SK-N-SH (cell line): ENCODE measurements around the gene DPF3. TPM values are rescaled to one million over a fixed set of nuclear protein-coding genes. Genes with fewer than 3 reads are reported as not detected.

Experiments
- CTCF ChIA-PET: fragments of 300-600, 350-600 bp; formaldehyde crosslinking; extraction: SDS; loops from one replicate; lab custom pipeline; 2021; lab: Yijun Ruan, JAX
- POLR2A ChIA-PET: fragments of 350-600 bp; sonication (Branson Sonifier 250); formaldehyde crosslinking; extraction: SDS; loops from one replicate; lab custom pipeline; 2020; ENCODE audit warnings: antibody characterized with exemption, inconsistent platforms; lab: Yijun Ruan, JAX
- DNase-seq: peaks from one replicate; pipeline ENCODE4 v3.0.0; 2012
- H2AFZ ChIP-seq: fragments of 200-600 bp; sonication (generic); 2 replicates; pipeline ENCODE4 v1.8.1; 2016; ENCODE audit warnings: antibody characterized with exemption, mild to moderate bottlenecking, low read depth
- H3F3A ChIP-seq: fragments of 200-600 bp; sonication (generic); replicated peaks from 2 replicates; pipeline ENCODE3; 2016; ENCODE audit warnings: antibody characterized with exemption, mild to moderate bottlenecking; ENCODE audit not compliant: insufficient read depth
- H3K27ac ChIP-seq, 2 experiments: fragments of 200-500 bp in 1 of 2; fragments of 200-600 bp in 1 of 2; sonication (Bioruptor generic) in 1 of 2; sonication (generic), shearing (Covaris generic) in 1 of 2; 2 replicates each; pipeline versions ENCODE4 v1.5.1 to v1.6.1; 2014 to 2016; ENCODE audit warnings: low read depth in 2 of 2, inconsistent platforms in 1 of 2, low read length in 1 of 2, mild to moderate bottlenecking in 1 of 2, mixed read lengths in 1 of 2
- H3K27me3 ChIP-seq: fragments of 200-600 bp; sonication (generic), shearing (Covaris generic); 2 replicates; pipeline ENCODE4 v1.6.1; 2016; ENCODE audit warnings: mixed run types; ENCODE audit not compliant: insufficient read depth
- H3K36me3 ChIP-seq, 2 experiments: fragments of 200-500 bp in 1 of 2; fragments of 200-600 bp in 1 of 2; sonication (Bioruptor generic) in 1 of 2; sonication (generic) in 1 of 2; replicated peaks in 1 of 2; 2 replicates each; pipeline versions ENCODE3 to v1.5.1; 2014 to 2016; ENCODE audit warnings: low read length in 1 of 2, mild to moderate bottlenecking in 1 of 2; ENCODE audit not compliant: insufficient read depth in 2 of 2, control insufficient read depth in 1 of 2
- H3K4me1 ChIP-seq, 2 experiments: fragments of 200-500 bp in 1 of 2; fragments of 200-600 bp in 1 of 2; sonication (Bioruptor generic) in 1 of 2; sonication (generic), shearing (Covaris generic) in 1 of 2; 2 replicates each; pipeline versions ENCODE4 v1.5.1 to v1.6.1; 2014 to 2016; ENCODE audit warnings: low read depth in 1 of 2, low read length in 1 of 2, mixed run types in 1 of 2; ENCODE audit not compliant: insufficient read depth in 2 of 2, control insufficient read depth in 1 of 2
- H3K4me2 ChIP-seq: fragments of 200-600 bp; sonication (generic), shearing (Covaris generic); 2 replicates; pipeline ENCODE4 v1.6.1; 2017; ENCODE audit warnings: mixed run types
- H3K4me3 ChIP-seq, 2 experiments: fragments of 200-500 bp in 1 of 2; fragments of 200-600 bp in 1 of 2; sonication (Bioruptor generic) in 1 of 2; sonication (generic), shearing (Covaris generic) in 1 of 2; 2 replicates each; pipeline versions ENCODE4 v1.5.1 to v1.8.1; 2014 to 2016; ENCODE audit warnings: low read depth in 2 of 2, inconsistent platforms in 1 of 2, low read length in 1 of 2, mild to moderate bottlenecking in 1 of 2, mixed read lengths in 1 of 2, moderate library complexity in 1 of 2
- H3K79me2 ChIP-seq: fragments of 200-600 bp; sonication (generic); 2 replicates; pipeline ENCODE4 v1.8.1; 2017; ENCODE audit warnings: mild to moderate bottlenecking; ENCODE audit not compliant: insufficient read depth
- H3K9ac ChIP-seq: fragments of 200-600 bp; sonication (generic); 2 replicates; pipeline ENCODE4 v1.6.1; 2017; ENCODE audit warnings: mixed run types
- H3K9me2 ChIP-seq: fragments of 200-600 bp; sonication (generic); 2 replicates; pipeline ENCODE4 v1.6.1; 2017; ENCODE audit warnings: mixed run types
- H3K9me3 ChIP-seq: fragments of 200-600 bp; sonication (generic); 2 replicates; pipeline ENCODE4 v1.6.1; 2017; ENCODE audit warnings: mixed run types, mild to moderate bottlenecking, moderate library complexity
- H4K20me1 ChIP-seq: fragments of 200-600 bp; sonication (generic); 2 replicates; pipeline ENCODE4 v1.6.1; 2017; ENCODE audit warnings: mild to moderate bottlenecking, mixed run types; ENCODE audit not compliant: insufficient read depth
- CHD2 ChIP-seq: fragments of 150-350 bp; IDR thresholded peaks from 2 replicates; pipeline ENCODE4 v1.6.1; 2018; ENCODE audit warnings: low read length; ENCODE audit not compliant: partially characterized antibody
- ELF1 ChIP-seq: IDR thresholded peaks from 2 replicates; pipeline ENCODE4 v1.4.0; 2012
- EP300 ChIP-seq, 2 experiments: IDR thresholded peaks; 2 replicates each; pipeline versions ENCODE4 v1.4.0 to v1.6.1; 2012; ENCODE audit warnings: borderline replicate concordance in 1 of 2, low read depth in 1 of 2, low read length in 1 of 2
- FOSL2 ChIP-seq: IDR thresholded peaks from 2 replicates; pipeline ENCODE4 v1.4.0; 2012; ENCODE audit warnings: low read depth, mild to moderate bottlenecking, moderate library complexity, borderline replicate concordance
- FOXJ3 ChIP-seq: sonication (generic); formaldehyde crosslinking; IDR thresholded peaks from 2 replicates; pipeline ENCODE4 v1.5.1; 2020; ENCODE audit warnings: mild to moderate bottlenecking, missing genetic modification reagents
- FOXM1 ChIP-seq: IDR thresholded peaks from 2 replicates; pipeline ENCODE4 v1.4.0; 2012; ENCODE audit warnings: low read depth, mild to moderate bottlenecking
- GABPA ChIP-seq: IDR thresholded peaks from 2 replicates; pipeline ENCODE4 v1.4.0; 2012; ENCODE audit warnings: low read depth, mild to moderate bottlenecking
- MEF2A ChIP-seq: IDR thresholded peaks from 2 replicates; pipeline ENCODE4 v1.4.0; 2012; ENCODE audit warnings: low read depth, borderline replicate concordance
- POLR2AphosphoS5 ChIP-seq: IDR thresholded peaks from 2 replicates; pipeline ENCODE4 v1.6.1; 2012; ENCODE audit warnings: low read depth, low read length
- RFX5 ChIP-seq: IDR thresholded peaks from 2 replicates; pipeline ENCODE4 v1.6.1; 2012; ENCODE audit warnings: mild to moderate bottlenecking, improper control_type of control experiment, low read length
- SIN3A ChIP-seq: IDR thresholded peaks from 2 replicates; pipeline ENCODE4 v1.6.1; 2012; ENCODE audit warnings: low read depth, mild to moderate bottlenecking, low read length, moderate library complexity, borderline replicate concordance
- SMC3 ChIP-seq: IDR thresholded peaks from 2 replicates; pipeline ENCODE4 v1.6.1; 2012; ENCODE audit warnings: low read depth, low read length, improper control_type of control experiment
- TCF12 ChIP-seq: IDR thresholded peaks from 2 replicates; pipeline ENCODE4 v1.4.0; 2012
- TEAD4 ChIP-seq: IDR thresholded peaks from 2 replicates; pipeline ENCODE4 v1.4.0; 2012; ENCODE audit warnings: mild to moderate bottlenecking, borderline replicate concordance; ENCODE audit not compliant: insufficient read depth
- YY1 ChIP-seq: IDR thresholded peaks from 2 replicates; pipeline ENCODE4 v1.4.0; 2012; ENCODE audit warnings: low read depth, mild to moderate bottlenecking
- WGBS: methylation state at CpG from one replicate; pipeline ENCODE4 v1.1.6; 2017; ENCODE audit warnings: low lambda C conversion rate; 5-methylcytosine and 5-hydroxymethylcytosine counted together
- polyA plus RNA-seq, 3 experiments: library from polyadenylated mRNA; depleted of rRNA; stranded (reverse); fragments of >200 nt; gene quantifications; 2 replicates each; pipeline ENCODE4 v1.2.3, GENCODE V29; 2012
- TF ChIP-seq, protein P1 (sequence below): IDR thresholded peaks from 2 replicates; pipeline ENCODE4 v1.4.0; 2012; ENCODE audit warnings: low read depth
- TF ChIP-seq, protein P2 (sequence below): IDR thresholded peaks from 2 replicates; pipeline ENCODE4 v1.4.0; 2012; ENCODE audit warnings: low read depth, borderline replicate concordance
- TF ChIP-seq, protein P3 (sequence below): fragments of 200-600 bp; sonication (generic); IDR thresholded peaks from 2 replicates; pipeline ENCODE4 v1.6.1; 2017; ENCODE audit warnings: antibody characterized with exemption, mild to moderate bottlenecking, moderate library complexity
- TF ChIP-seq, protein P4 (sequence below): fragments of 150-350 bp; IDR thresholded peaks from 2 replicates; pipeline ENCODE4 v1.6.1; 2016; ENCODE audit warnings: mild to moderate bottlenecking, low read depth, low read length
- TF ChIP-seq, protein P5 (sequence below): IDR thresholded peaks from 2 replicates; pipeline ENCODE4 v1.4.0; 2012; ENCODE audit warnings: low read depth, borderline replicate concordance
- TF ChIP-seq, protein P6 (sequence below): fragments of 150-350 bp; IDR thresholded peaks from 2 replicates; pipeline ENCODE4 v1.6.1; 2017; ENCODE audit warnings: antibody characterized with exemption, low read length, low read depth, borderline replicate concordance

DPF3 gene
- polyA plus RNA-seq, 1 of the 3 experiments (the other 2 are of a cell fraction) = 2.8 TPM

DNA sequence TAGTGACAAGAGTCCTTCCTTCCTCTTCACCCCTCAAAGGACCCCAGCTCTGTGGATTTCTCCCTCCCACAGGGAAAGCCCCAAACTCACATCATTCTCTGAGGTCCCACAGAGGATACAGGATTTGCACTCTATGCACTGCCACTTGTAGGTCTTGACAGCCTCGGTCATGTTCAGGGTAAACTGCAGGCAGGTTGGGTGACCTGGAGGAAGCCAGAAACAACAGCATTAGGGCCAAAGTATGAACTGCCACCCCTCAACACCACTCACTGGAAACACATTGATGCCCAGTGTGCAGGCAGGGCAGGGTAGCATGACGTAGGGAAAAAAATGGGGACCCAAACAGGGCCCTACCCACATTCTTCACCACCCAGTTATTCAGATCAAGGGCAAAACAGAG, 264.4 kb downstream of the DPF3 start:
- 50% methylated on average over 2 of the region's 2 CpGs for WGBS

DNA sequence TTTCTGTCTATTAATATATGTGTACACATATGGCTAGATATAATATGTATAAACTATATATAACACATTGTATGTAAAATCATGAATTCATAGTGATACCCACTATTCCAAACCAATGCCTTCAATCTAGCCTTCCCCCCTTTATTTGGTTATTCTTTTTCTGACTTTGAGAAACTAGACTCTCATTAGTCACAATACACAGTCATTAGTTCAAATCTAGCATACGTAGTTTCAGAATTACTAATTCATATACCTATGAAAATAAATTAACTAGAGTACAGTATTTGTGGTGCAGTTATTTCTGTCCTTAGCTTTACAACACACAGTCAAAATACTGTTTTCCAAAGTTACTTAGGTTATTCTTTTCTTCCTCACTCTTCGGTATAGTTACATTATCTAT, 268.2 kb downstream of the DPF3 start:
- Histone ChIP-seq H2AFZ (no peak overlapping the region), H4K20me1 (no peaks in the 10 kb centered on the region), H3K4me3 (no peak overlapping the region), H3K9me3 (0 out of 2 replicates have a peak, but pooled peaks cover 5% of the 10 kb centered on the region), H3K9me2 (no peaks in the 10 kb centered on the region), H3K27me3 (no peaks in the 10 kb centered on the region), H3K79me2 (no peaks in the 10 kb centered on the region), H3K4me2 (no peak overlapping the region), H3K36me3 (no peaks in the 10 kb centered on the region), H3K27ac (no peak overlapping the region), H3K9ac (no peak overlapping the region), H3K4me1 (no peaks in the 10 kb centered on the region), H3F3A (no peaks in the 10 kb centered on the region)
- 79% methylated on average over 2 of the region's 2 CpGs for WGBS
- DNase-seq = no peak
- ChIA-PET CTCF (interaction anchor here (1.5 kb wide), 1 partner anchor 12 kb away, joined by 3 read pairs; no protein-coding TSS in a partner anchor), POLR2A (no interaction called here)
- TF ChIP-seq SMC3 = no peak
- no peak for TF ChIP-seq MEF2A
- TF ChIP-seq ELF1 = no peak
- TF ChIP-seq, protein P1, sequence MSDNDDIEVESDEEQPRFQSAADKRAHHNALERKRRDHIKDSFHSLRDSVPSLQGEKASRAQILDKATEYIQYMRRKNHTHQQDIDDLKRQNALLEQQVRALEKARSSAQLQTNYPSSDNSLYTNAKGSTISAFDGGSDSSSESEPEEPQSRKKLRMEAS = no peak
- no peak for TF ChIP-seq FOSL2
- TF ChIP-seq SIN3A = no peak
- TF ChIP-seq, protein P2, sequence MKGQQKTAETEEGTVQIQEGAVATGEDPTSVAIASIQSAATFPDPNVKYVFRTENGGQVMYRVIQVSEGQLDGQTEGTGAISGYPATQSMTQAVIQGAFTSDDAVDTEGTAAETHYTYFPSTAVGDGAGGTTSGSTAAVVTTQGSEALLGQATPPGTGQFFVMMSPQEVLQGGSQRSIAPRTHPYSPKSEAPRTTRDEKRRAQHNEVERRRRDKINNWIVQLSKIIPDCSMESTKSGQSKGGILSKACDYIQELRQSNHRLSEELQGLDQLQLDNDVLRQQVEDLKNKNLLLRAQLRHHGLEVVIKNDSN = no peak
- TF ChIP-seq POLR2AphosphoS5 = no peak
- TF ChIP-seq, protein P3, sequence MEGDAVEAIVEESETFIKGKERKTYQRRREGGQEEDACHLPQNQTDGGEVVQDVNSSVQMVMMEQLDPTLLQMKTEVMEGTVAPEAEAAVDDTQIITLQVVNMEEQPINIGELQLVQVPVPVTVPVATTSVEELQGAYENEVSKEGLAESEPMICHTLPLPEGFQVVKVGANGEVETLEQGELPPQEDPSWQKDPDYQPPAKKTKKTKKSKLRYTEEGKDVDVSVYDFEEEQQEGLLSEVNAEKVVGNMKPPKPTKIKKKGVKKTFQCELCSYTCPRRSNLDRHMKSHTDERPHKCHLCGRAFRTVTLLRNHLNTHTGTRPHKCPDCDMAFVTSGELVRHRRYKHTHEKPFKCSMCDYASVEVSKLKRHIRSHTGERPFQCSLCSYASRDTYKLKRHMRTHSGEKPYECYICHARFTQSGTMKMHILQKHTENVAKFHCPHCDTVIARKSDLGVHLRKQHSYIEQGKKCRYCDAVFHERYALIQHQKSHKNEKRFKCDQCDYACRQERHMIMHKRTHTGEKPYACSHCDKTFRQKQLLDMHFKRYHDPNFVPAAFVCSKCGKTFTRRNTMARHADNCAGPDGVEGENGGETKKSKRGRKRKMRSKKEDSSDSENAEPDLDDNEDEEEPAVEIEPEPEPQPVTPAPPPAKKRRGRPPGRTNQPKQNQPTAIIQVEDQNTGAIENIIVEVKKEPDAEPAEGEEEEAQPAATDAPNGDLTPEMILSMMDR = no peak

More for the DNA sequence above, 264.4 kb downstream of the DPF3 start:
- Histone ChIP-seq H4K20me1 (no peaks in the 10 kb centered on the region), H3K4me2 (no peak overlapping the region), H3K9ac (no peak overlapping the region), H3K36me3 (no peaks in the 10 kb centered on the region), H3K4me3 (no peak overlapping the region), H3F3A (no peaks in the 10 kb centered on the region), H3K4me1 (no peaks in the 10 kb centered on the region), H3K9me2 (no peaks in the 10 kb centered on the region), H2AFZ (no peak overlapping the region), H3K79me2 (no peaks in the 10 kb centered on the region), H3K27ac (no peak overlapping the region), H3K27me3 (no peaks in the 10 kb centered on the region), H3K9me3 (no peaks in the 10 kb centered on the region)
- POLR2A ChIA-PET = no interaction called here
- CTCF ChIA-PET = interaction anchor here (0.9 kb wide), 1 partner anchor 113 kb away, joined by 3 read pairs; no protein-coding TSS in a partner anchor
- DNase-seq = no peak
- TF ChIP-seq CHD2 = no peak
- TF ChIP-seq FOXM1 = no peak
- no peak for TF ChIP-seq TCF12
- TF ChIP-seq, protein P4, sequence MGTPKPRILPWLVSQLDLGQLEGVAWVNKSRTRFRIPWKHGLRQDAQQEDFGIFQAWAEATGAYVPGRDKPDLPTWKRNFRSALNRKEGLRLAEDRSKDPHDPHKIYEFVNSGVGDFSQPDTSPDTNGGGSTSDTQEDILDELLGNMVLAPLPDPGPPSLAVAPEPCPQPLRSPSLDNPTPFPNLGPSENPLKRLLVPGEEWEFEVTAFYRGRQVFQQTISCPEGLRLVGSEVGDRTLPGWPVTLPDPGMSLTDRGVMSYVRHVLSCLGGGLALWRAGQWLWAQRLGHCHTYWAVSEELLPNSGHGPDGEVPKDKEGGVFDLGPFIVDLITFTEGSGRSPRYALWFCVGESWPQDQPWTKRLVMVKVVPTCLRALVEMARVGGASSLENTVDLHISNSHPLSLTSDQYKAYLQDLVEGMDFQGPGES = no peak
- TF ChIP-seq EP300 (IDR thresholded peaks at IDR 0.05; ENCODE audit: borderline replicate concordance in 1 of 2, low read depth in 1 of 2, low read length in 1 of 2) = no peak
- TF ChIP-seq, protein P5, sequence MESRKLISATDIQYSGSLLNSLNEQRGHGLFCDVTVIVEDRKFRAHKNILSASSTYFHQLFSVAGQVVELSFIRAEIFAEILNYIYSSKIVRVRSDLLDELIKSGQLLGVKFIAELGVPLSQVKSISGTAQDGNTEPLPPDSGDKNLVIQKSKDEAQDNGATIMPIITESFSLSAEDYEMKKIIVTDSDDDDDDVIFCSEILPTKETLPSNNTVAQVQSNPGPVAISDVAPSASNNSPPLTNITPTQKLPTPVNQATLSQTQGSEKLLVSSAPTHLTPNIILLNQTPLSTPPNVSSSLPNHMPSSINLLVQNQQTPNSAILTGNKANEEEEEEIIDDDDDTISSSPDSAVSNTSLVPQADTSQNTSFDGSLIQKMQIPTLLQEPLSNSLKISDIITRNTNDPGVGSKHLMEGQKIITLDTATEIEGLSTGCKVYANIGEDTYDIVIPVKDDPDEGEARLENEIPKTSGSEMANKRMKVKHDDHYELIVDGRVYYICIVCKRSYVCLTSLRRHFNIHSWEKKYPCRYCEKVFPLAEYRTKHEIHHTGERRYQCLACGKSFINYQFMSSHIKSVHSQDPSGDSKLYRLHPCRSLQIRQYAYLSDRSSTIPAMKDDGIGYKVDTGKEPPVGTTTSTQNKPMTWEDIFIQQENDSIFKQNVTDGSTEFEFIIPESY = no peak
- TF ChIP-seq RFX5 = no peak
- TF ChIP-seq YY1 = no peak
- no peak for TF ChIP-seq GABPA
- no peak for TF ChIP-seq SIN3A
- TF ChIP-seq FOXJ3 (CRISPR knock-in tag) = no peak
- TF ChIP-seq TEAD4 = no peak
- TF ChIP-seq, protein P6, sequence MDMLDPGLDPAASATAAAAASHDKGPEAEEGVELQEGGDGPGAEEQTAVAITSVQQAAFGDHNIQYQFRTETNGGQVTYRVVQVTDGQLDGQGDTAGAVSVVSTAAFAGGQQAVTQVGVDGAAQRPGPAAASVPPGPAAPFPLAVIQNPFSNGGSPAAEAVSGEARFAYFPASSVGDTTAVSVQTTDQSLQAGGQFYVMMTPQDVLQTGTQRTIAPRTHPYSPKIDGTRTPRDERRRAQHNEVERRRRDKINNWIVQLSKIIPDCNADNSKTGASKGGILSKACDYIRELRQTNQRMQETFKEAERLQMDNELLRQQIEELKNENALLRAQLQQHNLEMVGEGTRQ = no peak
- TF ChIP-seq, protein P2 = no peak
